Neutrophil (primary cell): ENCODE measurements around the gene SOWAHA.

Experiments
- H3K27ac ChIP-seq: fragments of 200-600 bp; sonication (generic); 2 replicates; pipeline ENCODE4 v1.5.1; 2016; ENCODE audit warnings: mild to moderate bottlenecking, moderate library complexity
- H3K27me3 ChIP-seq: fragments of 200-600 bp; sonication (generic); 2 replicates; pipeline ENCODE4 v1.6.0; 2016; ENCODE audit warnings: mild to moderate bottlenecking
- H3K36me3 ChIP-seq: fragments of 200-600 bp; sonication (generic); 2 replicates; pipeline ENCODE4 v1.5.1; 2017
- H3K4me1 ChIP-seq, 2 experiments: fragments of 200-600 bp in 1 of 2; sonication (generic) in 1 of 2; 1 replicate in 1 of 2; 2 replicates in 1 of 2; pipeline versions ENCODE4 v1.5.1 to v1.6.1; 2013 to 2016; ENCODE audit warnings: low read depth in 1 of 2, low read length in 1 of 2, mild to moderate bottlenecking in 1 of 2, moderate library complexity in 1 of 2; ENCODE audit not compliant: control insufficient read depth in 1 of 2, insufficient read depth in 1 of 2
- H3K4me3 ChIP-seq, 2 experiments: fragments of 200-600 bp in 1 of 2; sonication (generic) in 1 of 2; 1 replicate in 1 of 2; 2 replicates in 1 of 2; pipeline ENCODE4 v1.5.1; 2013 to 2016; ENCODE audit warnings: low read depth in 1 of 2, low read length in 1 of 2, mild to moderate bottlenecking in 1 of 2, moderate library complexity in 1 of 2
- H3K9me3 ChIP-seq: fragments of 200-600 bp; sonication (generic); 2 replicates; pipeline ENCODE4 v1.5.1; 2016
- CTCF ChIP-seq: fragments of 200-600 bp; sonication (generic); IDR thresholded peaks from 2 replicates; pipeline ENCODE4 v1.5.1; 2016; ENCODE audit warnings: antibody characterized with exemption

Gene SOWAHA

GRCh38 chr5:132778856-132779255, 34.2 kb upstream of the SOWAHA start:
- Histone ChIP-seq H3K4me3 (no peak overlapping the region), H3K4me1 (peaks cover 0 to 11% of the 10 kb centered on the region in 2 experiments), H3K9me3 (no peaks in the 10 kb centered on the region), H3K27me3 (peaks cover 100% of the 10 kb centered on the region), H3K36me3 (no peaks in the 10 kb centered on the region), H3K27ac (no peak overlapping the region)
- TF ChIP-seq CTCF = no peak

GRCh38 chr5:132779961-132780360, 33.1 kb upstream of the SOWAHA start:
- Histone ChIP-seq H3K4me1 (peaks cover 0 to 11% of the 10 kb centered on the region in 2 experiments), H3K4me3 (no peak overlapping the region), H3K27me3 (peaks cover 99% of the 10 kb centered on the region), H3K36me3 (no peaks in the 10 kb centered on the region), H3K9me3 (no peaks in the 10 kb centered on the region), H3K27ac (no peak overlapping the region)
- TF ChIP-seq CTCF = no peak

- TF ChIP-seq CTCF = no peak
- Histone ChIP-seq H3K27me3 (peaks cover 99% of the 10 kb centered on the region), H3K4me3 (no peak overlapping the region), H3K9me3 (no peaks in the 10 kb centered on the region), H3K36me3 (no peaks in the 10 kb centered on the region), H3K4me1 (peaks cover 0 to 11% of the 10 kb centered on the region in 2 experiments), H3K27ac (no peak overlapping the region)
Measured at GRCh38 chr5:132780577-132780976, 32.5 kb upstream of the SOWAHA start.

GRCh38 chr5:132781029-132781428, 32.1 kb upstream of the SOWAHA start:
- H3K27ac ChIP-seq = no peak overlapping the region

GRCh38 chr5:132782101-132782500, 31.0 kb upstream of the SOWAHA start:
- Histone ChIP-seq H3K27ac (no peak overlapping the region), H3K27me3 (peaks cover 98% of the 10 kb centered on the region), H3K9me3 (no peaks in the 10 kb centered on the region), H3K4me1 (peaks cover 0 to 5% of the 10 kb centered on the region in 2 experiments), H3K4me3 (no peak overlapping the region), H3K36me3 (no peaks in the 10 kb centered on the region)
- TF ChIP-seq CTCF = no peak

More at GRCh38 chr5:132781029-132781428, 32.1 kb upstream of the SOWAHA start:
- Histone ChIP-seq H3K36me3 (no peaks in the 10 kb centered on the region), H3K9me3 (no peaks in the 10 kb centered on the region), H3K4me1 (peaks cover 0 to 11% of the 10 kb centered on the region in 2 experiments), H3K27me3 (peaks cover 99% of the 10 kb centered on the region), H3K4me3 (no peak overlapping the region)
- no peak for TF ChIP-seq CTCF

- no peak for TF ChIP-seq CTCF
- H3K9me3 ChIP-seq = no peaks in the 10 kb centered on the region
- peaks cover 72% of the 10 kb centered on the region for H3K27me3 ChIP-seq
- no peaks in the 10 kb centered on the region for H3K36me3 ChIP-seq
- H3K4me1 ChIP-seq = no peaks in the 10 kb centered on the region
- no peak overlapping the region for H3K27ac ChIP-seq
- no peak overlapping the region for H3K4me3 ChIP-seq
Measured at GRCh38 chr5:132785365-132785764, 27.7 kb upstream of the SOWAHA start.
